ENCODE results near the gene TOP1.
"Not testable (repeated sequence)": the region's sequence is repeated elsewhere in the genome, so short reads cannot be mapped to it uniquely, and the experiment has no call there.

The TOP1 gene

GRCh38 chr20:41132388-41132775 lies 103.8 kb downstream of the TOP1 start:
- not testable (repeated sequence) for DNase-seq (ENCODE audit: low spot score)

- no peak for DNase-seq (ENCODE audit: low spot score)
Measured at GRCh38 chr20:41133709-41134361, 105.2 kb downstream of the TOP1 start.

- DNase-seq (ENCODE audit: low spot score) = no peak
Measured at GRCh38 chr20:41134362-41135186, 106.0 kb downstream of the TOP1 start.

- peak; percentile 78 for DNase-seq (ENCODE audit: low spot score)
Measured at GRCh38 chr20:41135187-41135887, 106.7 kb downstream of the TOP1 start.

- DNase-seq (ENCODE audit: low spot score) = no peak
Measured at GRCh38 chr20:41135888-41136679, 107.5 kb downstream of the TOP1 start.

- DNase-seq (ENCODE audit: low spot score) = peak; percentile 97
Measured at GRCh38 chr20:41136680-41137613, 108.3 kb downstream of the TOP1 start, which contains the start of gene PLCG1. TSS of gene PLCG1 (plus strand) at chr20:41137543. CDS start at chr20:41137642, 99 bp downstream.

GRCh38 chr20:41137614-41138474 lies 109.2 kb downstream of the TOP1 start:
- DNase-seq (ENCODE audit: low spot score) = peak; percentile 91

- no peak for DNase-seq (ENCODE audit: low spot score)
Measured at GRCh38 chr20:41138475-41139226, 110.0 kb downstream of the TOP1 start.

GRCh38 chr20:41139227-41140093 lies 110.8 kb downstream of the TOP1 start:
- DNase-seq (ENCODE audit: low spot score) = no peak

- no peak for DNase-seq (ENCODE audit: low spot score)
Measured at GRCh38 chr20:41140226-41141133, 111.9 kb downstream of the TOP1 start.

- no peak for DNase-seq (ENCODE audit: low spot score)
Measured at GRCh38 chr20:41141153-41141815, 112.7 kb downstream of the TOP1 start.

- DNase-seq (ENCODE audit: low spot score) = no peak
Measured at GRCh38 chr20:41142245-41142644, 113.6 kb downstream of the TOP1 start.

- DNase-seq (ENCODE audit: low spot score) = no peak
Measured at GRCh38 chr20:41142919-41143318, 114.3 kb downstream of the TOP1 start.

- no peak for DNase-seq (ENCODE audit: low spot score)
Measured at GRCh38 chr20:41143354-41143753, 114.7 kb downstream of the TOP1 start.

GRCh38 chr20:41145317-41145716 lies 116.7 kb downstream of the TOP1 start:
- DNase-seq (ENCODE audit: low spot score) = no peak

- DNase-seq (ENCODE audit: low spot score) = no peak
Measured at GRCh38 chr20:41145821-41146620, 117.4 kb downstream of the TOP1 start.

All from iPS-NIHi11 (cell line).